ENCODE measurements around the gene PSMA6.

GRCh38 chr14:35335388-35336092, 43.4 kb downstream of the PSMA6 start:
- TF ChIP-seq CTCF (IDR thresholded peaks at IDR 0.05) (no peak), POLR2A (IDR thresholded peaks at IDR 0.05) (no peak)
